Measurements from ENCODE around the gene GALNT9. TPM values are rescaled to one million over a fixed set of nuclear protein-coding genes. Genes with fewer than 3 reads are reported as not detected.

Gene GALNT9
- total RNA-seq, 1 experiment from 2014 or later: 2.6 TPM

- H3K27me3 ChIP-seq (ENCODE audit: insufficient read depth, low read length): no peaks in the 10 kb centered on the region
- peak overlapping the region; percentile 62 for H3K9ac ChIP-seq (ENCODE audit: low read length)
These were observed 44.3 kb downstream of the GALNT9 start for GRCh38 chr12:132284827-132285741.

More at GRCh38 chr12:132284827-132285741, 44.3 kb downstream of the GALNT9 start:
- peak; percentile 67 for ATAC-seq
- RAD21 ChIA-PET (ENCODE audit: low non-redundant PET in 1 of 2, low total read pairs in 2 of 2, uncharacterized antibody in 2 of 2, unreplicated experiment in 2 of 2): interaction anchor here in 1 of 2 experiments (1.1 kb wide), 1 partner anchor 129 kb away, joined by 3 read pairs; no protein-coding TSS in a partner anchor
- Histone ChIP-seq H3K27ac (ENCODE audit: low read depth, low read length) (peak overlapping the region; percentile 62), H3K4me3 (replicated peaks in 1 of 2; ENCODE audit: low read depth in 1 of 2, low read length in 2 of 2) (peak overlapping the region; percentile 39 to 55), H4K20me1 (ENCODE audit: insufficient read depth) (no peaks in the 10 kb centered on the region), H3K4me1 (ENCODE audit: control insufficient read depth in 1 of 2, insufficient read depth in 2 of 2, low read length in 2 of 2) (peaks cover 54 to 74% of the 10 kb centered on the region in 2 experiments), H2AFZ (ENCODE audit: low read depth, low read length, poor library complexity, severe bottlenecking) (peak overlapping the region; percentile 79), H3K9me2 (ENCODE audit: insufficient read depth) (no peaks in the 10 kb centered on the region), H3K4me2 (ENCODE audit: low read length) (peak overlapping the region; percentile 94), H3K79me2 (ENCODE audit: insufficient read depth, low read length) (no peaks in the 10 kb centered on the region), H3K9me3 (ENCODE audit: control insufficient read depth in 1 of 2, insufficient read depth in 1 of 2, low read depth in 1 of 2, low read length in 2 of 2) (no peaks in the 10 kb centered on the region; a peak in 1 of 4 replicates), H3K36me3 (ENCODE audit: control insufficient read depth in 1 of 2, insufficient read depth in 2 of 2, low read length in 2 of 2) (no peaks in the 10 kb centered on the region)
- intact Hi-C loops (cut with micrococcal nuclease): loop anchor here (5.0 kb wide), 2 partner anchors 72 to 107 kb away; no protein-coding TSS in a partner anchor
- TF ChIP-seq JUND (IDR thresholded peaks at IDR 0.05) (no peak), FOSL1 (IDR thresholded peaks at IDR 0.05; ENCODE audit: low read depth) (no peak), POLR2AphosphoS5 (IDR thresholded peaks at IDR 0.05; ENCODE audit: low read depth, low read length) (peak; percentile 32; the same call in 1 of the 2 replicates), ZBTB33 (IDR thresholded peaks at IDR 0.05; ENCODE audit: extremely low read depth, insufficient replicate concordance, low read length) (peak; percentile 24)
- no peak for DNase-seq (ENCODE audit: low read depth, low spot score)
- CTCF ChIA-PET: interaction anchor here (2.1 to 3.9 kb wide), 2 partner anchors 9 to 129 kb away, joined by 12 to 18 read pairs; no protein-coding TSS in a partner anchor
- TSS peak; percentile 38 for BruUV-seq (replicated peaks)
- POLR2A ChIA-PET: interaction anchor here (0.6 to 1.2 kb wide), 3 partner anchors 10 to 110 kb away, joined by 3 to 4 read pairs (median 4); no protein-coding TSS in a partner anchor

All from HCT116 (cell line).